Activated CD8-positive, alpha-beta T cell treated with anti-CD3 and anti-CD28 coated beads for 36 hours (primary cell): Measurements from ENCODE around the gene AGK. TPM values are rescaled to one million over a fixed set of nuclear protein-coding genes. Genes with fewer than 3 reads are reported as not detected.

Source experiments
- ATAC-seq: fragments of 200-7000 bp; cut with Tn5 transposase; one replicate; pipeline ENCODE4 v1.10.0; 2021; ENCODE audit warnings: mild to moderate bottlenecking, moderate library complexity
- CTCF ChIA-PET: fragments of 350-600 bp; sonication (Branson Sonifier 250); formaldehyde crosslinking; loops from one replicate; lab custom pipeline; 2021; ENCODE audit warnings: antibody characterized with exemption; lab: Charles Lee
- POLR2A ChIA-PET: fragments of 350-600 bp; sonication (Branson Sonifier 250); formaldehyde crosslinking; loops from one replicate; lab custom pipeline; 2021; ENCODE audit warnings: antibody characterized with exemption; lab: Charles Lee
- DNase-seq: peaks from one replicate; pipeline ENCODE4 v3.0.0-alpha.2; 2020
- H3K27ac Mint-ChIP-seq: one replicate; pipeline ENCODE4 v1.8.0; 2021; ENCODE audit warnings: mild to moderate bottlenecking, mixed read lengths
- H3K27me3 Mint-ChIP-seq: one replicate; pipeline ENCODE4 v1.8.0; 2021; ENCODE audit warnings: mixed read lengths
- H3K36me3 Mint-ChIP-seq: one replicate; pipeline ENCODE4 v1.8.0; 2021; ENCODE audit warnings: low read depth, mixed read lengths
- H3K4me1 Mint-ChIP-seq: one replicate; pipeline ENCODE4 v1.8.0; 2021; ENCODE audit warnings: low read depth, mixed read lengths
- H3K4me3 Mint-ChIP-seq: one replicate; pipeline ENCODE4 v1.8.0; 2021; ENCODE audit warnings: mild to moderate bottlenecking, moderate library complexity, mixed read lengths
- H3K9me3 Mint-ChIP-seq: one replicate; pipeline ENCODE4 v1.8.0; 2021; ENCODE audit warnings: mixed read lengths
- intact Hi-C: fragments of 100-400 bp; cut with micrococcal nuclease; formaldehyde crosslinking; loops from one replicate; pipeline ENCODE4 v1.10.0; 2022
- total RNA-seq, 2 experiments: library from RNA; stranded (reverse); gene quantifications; one replicate each; pipeline ENCODE4 v1.2.3, GENCODE V29; 2021
- TF ChIP-seq, protein P1 (sequence below): fragments of 200-600 bp; IDR thresholded peaks from one replicate; pipeline ENCODE4 v1.8.0; 2022; ENCODE audit warnings: antibody characterized with exemption, mild to moderate bottlenecking

AGK gene
- total RNA-seq, 2 experiments from 2014 or later = 70.1 to 73.7 TPM

DNA sequence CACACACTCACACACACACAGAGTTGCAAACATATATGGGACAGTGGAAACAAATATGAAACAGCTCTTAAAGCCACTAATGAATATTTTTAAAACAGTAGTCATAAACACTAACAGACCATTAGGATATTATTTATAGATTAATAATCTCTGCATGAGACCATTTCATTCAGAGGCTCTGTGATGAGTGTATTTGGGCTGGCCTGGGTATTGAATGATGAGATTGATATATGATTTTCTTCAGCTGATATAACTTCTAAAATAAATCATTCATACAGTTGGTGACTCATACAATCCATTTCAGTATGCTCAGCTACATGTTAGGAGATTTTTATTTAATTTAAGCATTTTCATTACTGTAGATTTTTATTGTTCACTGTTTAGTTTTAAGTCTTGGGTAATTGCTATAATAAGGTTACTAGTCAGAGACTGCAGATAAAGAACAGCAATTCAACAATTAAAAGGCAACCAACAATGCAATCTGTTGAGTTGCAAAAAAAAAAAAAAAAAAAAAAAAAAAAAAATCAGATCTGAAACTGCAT lies 25.2 kb upstream of the AGK start:
- no peak for ATAC-seq
- TF ChIP-seq, protein P1, sequence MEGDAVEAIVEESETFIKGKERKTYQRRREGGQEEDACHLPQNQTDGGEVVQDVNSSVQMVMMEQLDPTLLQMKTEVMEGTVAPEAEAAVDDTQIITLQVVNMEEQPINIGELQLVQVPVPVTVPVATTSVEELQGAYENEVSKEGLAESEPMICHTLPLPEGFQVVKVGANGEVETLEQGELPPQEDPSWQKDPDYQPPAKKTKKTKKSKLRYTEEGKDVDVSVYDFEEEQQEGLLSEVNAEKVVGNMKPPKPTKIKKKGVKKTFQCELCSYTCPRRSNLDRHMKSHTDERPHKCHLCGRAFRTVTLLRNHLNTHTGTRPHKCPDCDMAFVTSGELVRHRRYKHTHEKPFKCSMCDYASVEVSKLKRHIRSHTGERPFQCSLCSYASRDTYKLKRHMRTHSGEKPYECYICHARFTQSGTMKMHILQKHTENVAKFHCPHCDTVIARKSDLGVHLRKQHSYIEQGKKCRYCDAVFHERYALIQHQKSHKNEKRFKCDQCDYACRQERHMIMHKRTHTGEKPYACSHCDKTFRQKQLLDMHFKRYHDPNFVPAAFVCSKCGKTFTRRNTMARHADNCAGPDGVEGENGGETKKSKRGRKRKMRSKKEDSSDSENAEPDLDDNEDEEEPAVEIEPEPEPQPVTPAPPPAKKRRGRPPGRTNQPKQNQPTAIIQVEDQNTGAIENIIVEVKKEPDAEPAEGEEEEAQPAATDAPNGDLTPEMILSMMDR = no peak
- DNase-seq = no peak
- Mint-ChIP-seq H3K4me3 (no peak overlapping the region), H3K27me3 (peaks cover 16% of the 10 kb centered on the region), H3K27ac (no peak overlapping the region), H3K36me3 (no peaks in the 10 kb centered on the region), H3K9me3 (no peaks in the 10 kb centered on the region), H3K4me1 (no peaks in the 10 kb centered on the region)
- ChIA-PET POLR2A (interaction anchor here (0.7 to 0.9 kb wide), 2 partner anchors 31 to 95 kb away, joined by 3 read pairs; no protein-coding TSS in a partner anchor), CTCF (no interaction called here)
- intact Hi-C loops = no loop called here

DNA sequence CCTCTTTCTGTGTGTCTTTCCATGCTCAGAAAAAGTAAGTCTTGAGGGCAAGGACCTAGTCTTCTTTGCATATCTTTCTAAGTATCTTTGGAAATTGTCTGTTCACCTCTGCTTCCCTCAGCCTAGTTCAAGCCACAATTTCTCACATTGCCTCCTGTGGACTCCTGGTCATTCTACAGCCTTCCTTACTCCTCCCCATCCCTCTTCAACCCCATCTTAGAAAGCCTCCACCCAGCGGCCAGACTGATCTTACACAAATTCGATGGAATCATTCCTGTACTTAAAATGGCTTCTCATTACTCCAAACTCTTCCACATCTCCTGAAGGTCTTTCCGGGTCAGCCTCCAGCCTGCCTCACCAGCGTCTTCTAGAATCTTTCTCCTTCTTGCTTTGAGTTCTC lies 24.1 kb upstream of the AGK start:
- Mint-ChIP-seq H3K27me3 (peaks cover 15% of the 10 kb centered on the region), H3K4me1 (no peaks in the 10 kb centered on the region), H3K4me3 (no peak overlapping the region), H3K27ac (no peak overlapping the region), H3K9me3 (no peaks in the 10 kb centered on the region), H3K36me3 (no peaks in the 10 kb centered on the region)
- no peak for DNase-seq
- intact Hi-C loops = no loop called here
- ChIA-PET CTCF (no interaction called here), POLR2A (no interaction called here)
- ATAC-seq = no peak
- TF ChIP-seq, protein P1 = no peak

DNA sequence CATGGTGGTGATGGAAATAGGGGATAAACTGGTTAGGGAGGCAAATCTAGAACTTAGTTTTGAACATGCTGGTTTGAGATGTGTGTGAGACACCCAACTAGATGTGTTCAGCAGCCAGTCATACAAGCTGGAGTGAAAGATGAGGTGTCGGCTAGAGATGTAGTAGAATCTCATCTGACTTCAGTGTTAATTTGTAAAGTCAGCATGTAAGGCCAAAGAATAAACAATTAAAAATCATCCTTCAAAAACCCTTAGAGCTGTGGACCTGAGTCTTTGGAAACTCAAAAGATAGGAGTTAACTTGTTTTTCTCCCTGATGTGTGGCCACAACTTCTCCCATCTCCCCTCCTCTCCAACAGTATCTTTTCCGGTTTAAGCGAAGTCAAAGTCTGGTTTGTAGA lies 22.8 kb upstream of the AGK start:
- H3K4me1 Mint-ChIP-seq = no peaks in the 10 kb centered on the region
- H3K27ac Mint-ChIP-seq = no peak overlapping the region
- ChIA-PET CTCF (no interaction called here), POLR2A (no interaction called here)
- ATAC-seq = no peak
- intact Hi-C loops = no loop called here
- DNase-seq = no peak
- peaks cover 15% of the 10 kb centered on the region for H3K27me3 Mint-ChIP-seq
- TF ChIP-seq, protein P1 = no peak
- H3K4me3 Mint-ChIP-seq = no peak overlapping the region
- no peaks in the 10 kb centered on the region for H3K9me3 Mint-ChIP-seq
- no peaks in the 10 kb centered on the region for H3K36me3 Mint-ChIP-seq

DNA sequence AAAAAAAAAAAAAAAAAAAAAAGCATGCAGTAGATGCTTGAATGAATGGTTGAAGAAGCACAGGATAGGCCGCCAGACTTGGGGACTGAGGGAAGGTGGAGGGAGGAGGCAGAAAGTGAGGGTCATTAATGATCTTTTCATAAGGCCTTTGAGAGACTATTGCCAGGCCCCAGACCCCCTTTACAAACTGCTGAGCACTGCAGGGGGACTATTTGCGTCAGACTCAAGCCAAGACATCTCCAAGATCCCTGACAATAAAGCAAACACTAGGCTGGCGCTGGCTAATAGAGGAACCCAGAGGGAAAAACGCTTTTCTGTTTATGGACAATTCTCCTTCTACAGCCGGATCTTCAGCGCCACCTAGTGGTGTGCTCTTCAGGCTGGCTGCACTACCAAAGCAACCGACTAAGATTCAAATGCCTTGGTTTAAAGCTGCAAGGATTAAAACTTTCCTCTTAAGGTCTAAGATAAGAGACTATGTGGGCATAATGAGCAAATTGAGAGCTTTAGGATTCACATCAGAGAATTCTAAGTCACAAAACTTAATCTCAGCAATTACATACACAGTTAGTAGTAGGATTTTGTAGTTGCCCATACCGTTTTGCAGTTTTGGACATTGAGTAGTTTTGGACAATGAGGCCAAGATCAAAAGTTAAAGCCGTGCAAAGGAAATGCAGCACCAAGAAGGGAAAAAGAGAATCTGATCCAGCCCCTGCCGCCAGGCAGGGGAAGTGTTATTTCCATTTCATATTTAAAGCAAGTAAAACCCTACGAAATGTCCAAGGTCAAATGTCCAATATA lies 17.9 kb upstream of the AGK start:
- Mint-ChIP-seq H3K36me3 (no peaks in the 10 kb centered on the region), H3K9me3 (no peaks in the 10 kb centered on the region), H3K27ac (no peak overlapping the region), H3K4me3 (no peak overlapping the region), H3K4me1 (no peaks in the 10 kb centered on the region), H3K27me3 (peaks cover 12% of the 10 kb centered on the region)
- DNase-seq (peak; percentile 77), ATAC-seq (peak; percentile 72)
- ChIA-PET POLR2A (no interaction called here), CTCF (interaction anchor here (0.6 to 3.3 kb wide), 38 partner anchors 9 to 722 kb away, joined by 3 to 33 read pairs (median 4); partner anchors contain the start of genes AGK and MRPS33)
- TF ChIP-seq, protein P1 = peak; percentile 92
- intact Hi-C loops = no loop called here
